ENCODE measurements around the gene STK24. TPM values are rescaled to one million over a fixed set of nuclear protein-coding genes. Genes with fewer than 3 reads are reported as not detected.

The STK24 gene
- total and polyA plus RNA-seq, 2 of the 8 experiments (the other 6 are each of a cell fraction or from before 2014, with no cell fraction given), result 62.8 to 143 TPM

DNA sequence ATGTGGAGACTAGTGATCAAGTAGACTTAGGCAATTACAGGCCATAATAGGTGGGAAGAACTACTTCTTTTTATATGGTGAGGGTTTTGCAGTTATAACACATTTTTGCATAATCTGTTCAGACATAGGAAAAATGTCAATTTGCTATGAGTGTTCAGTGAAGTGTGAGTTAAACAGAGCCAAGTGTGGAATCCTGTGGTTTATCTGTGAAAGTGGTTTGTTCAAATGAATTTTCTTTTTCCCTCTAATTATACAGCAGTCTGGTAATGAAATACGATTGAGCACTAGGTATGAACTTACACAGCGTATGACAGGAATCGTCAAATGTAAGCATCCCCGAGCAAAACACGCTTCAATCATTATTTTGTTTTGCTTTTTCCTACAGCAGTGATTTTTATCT, 178.3 kb downstream of the STK24 start:
- Histone ChIP-seq H2AFZ (ENCODE audit: low read length) (no peak overlapping the region), H3K4me1 (replicated peaks in 1 of 4; ENCODE audit: control insufficient read depth in 3 of 4, insufficient read depth in 4 of 4, low read length in 3 of 4) (peaks cover 0 to 4% (median 1%) of the 10 kb centered on the region in 4 experiments; a peak in 2 of 7 replicates), H2BK12ac (ENCODE audit: low read depth, low read length) (no peak overlapping the region), H2BK120ac (replicated peaks; ENCODE audit: low read depth, low read length) (no peak overlapping the region), H2BK20ac (ENCODE audit: low read length) (no peak overlapping the region), H3K4me2 (ENCODE audit: insufficient read depth in 1 of 2, low read depth in 2 of 2, low read length in 2 of 2) (no peak overlapping the region), H4K5ac (ENCODE audit: insufficient read length, low read depth, low read length) (no peak overlapping the region), H4K91ac (replicated peaks; ENCODE audit: insufficient read length, low read length) (no peak overlapping the region), H3K23me2 (ENCODE audit: low read depth, low read length) (no peaks in the 10 kb centered on the region), H3K27ac (ENCODE audit: low read depth, low read length) (no peak overlapping the region), H2AK5ac (ENCODE audit: low read depth, low read length) (no peak overlapping the region), H3K23ac (ENCODE audit: insufficient read length) (no peak overlapping the region), H2BK5ac (ENCODE audit: low read depth, low read length) (no peak overlapping the region), H3K36me3 (ENCODE audit: control insufficient read depth in 2 of 4, insufficient read depth in 4 of 4, low read length in 3 of 4) (peaks cover 3 to 12% (median 5%) of the 10 kb centered on the region in 4 experiments; a peak in 5 of 8 replicates), H4K20me1 (replicated peaks in 1 of 2; ENCODE audit: control insufficient read depth in 1 of 2, insufficient read depth in 2 of 2, low read length in 2 of 2) (no peaks in the 10 kb centered on the region), H3K14ac (ENCODE audit: insufficient read length) (no peak overlapping the region), H3K79me2 (ENCODE audit: control insufficient read depth in 1 of 2, insufficient read depth in 2 of 2, low read length in 2 of 2) (no peaks in the 10 kb centered on the region), H3K79me1 (ENCODE audit: low read depth, low read length) (peaks cover 2% of the 10 kb centered on the region; the same call in 1 of the 2 replicates), H3K27me3 (replicated peaks in 1 of 4; ENCODE audit: control insufficient read depth in 3 of 4, extremely low read depth in 1 of 4, insufficient read depth in 3 of 4, low read length in 3 of 4) (no peaks in the 10 kb centered on the region), H3K18ac (ENCODE audit: extremely low read depth, low read length) (no peak overlapping the region), H4K8ac (ENCODE audit: extremely low read depth, insufficient read depth, low read length) (no peak overlapping the region), H3K9me3 (ENCODE audit: insufficient read depth in 2 of 2, low read depth in 1 of 2, low read length in 1 of 2) (no peaks in the 10 kb centered on the region), H3K4me3 (ENCODE audit: extremely low read depth in 1 of 4, insufficient read depth in 2 of 4, low read depth in 3 of 4, low read length in 4 of 4) (no peak overlapping the region), H3K56ac (replicated peaks; ENCODE audit: insufficient read length, low read depth, low read length) (no peak overlapping the region), H3K4ac (replicated peaks; ENCODE audit: insufficient read length, low read depth, low read length) (no peak overlapping the region), H3K9ac (replicated peaks in 1 of 4; ENCODE audit: extremely low read depth in 1 of 4, low read depth in 3 of 4, low read length in 3 of 4) (no peak overlapping the region), H2BK15ac (ENCODE audit: low read length) (no peak overlapping the region)
- ChIA-PET CTCF (ENCODE audit: partially characterized antibody) (interaction anchor here (2.6 kb wide), 1 partner anchor 47 kb away, joined by 9 read pairs; no protein-coding TSS in a partner anchor), POLR2A (ENCODE audit: partially characterized antibody) (interaction anchor here (1.7 kb wide), 1 partner anchor 372 kb away, joined by 4 read pairs; no protein-coding TSS in a partner anchor)
- DNase-seq (ENCODE audit: low read depth in 1 of 2, low spot score in 2 of 2), result no peak
- FAIRE-seq, result no peak
- 89% methylated on average over 5 of the region's 5 CpGs; no CpG with 5 or more reads in 1 of the 2 experiments for WGBS, 2 experiments (ENCODE audit: extremely low coverage in 1 of 2, insufficient coverage in 1 of 2, insufficient read length in 1 of 2, insufficient replicate concordance in 2 of 2, low coverage in 1 of 2, low lambda C conversion rate in 2 of 2, missing lambda C conversion rate in 1 of 2)
- TF ChIP-seq FOSL1 (IDR thresholded peaks at IDR 0.05; ENCODE audit: insufficient read depth, low read depth, low read length), result no peak
- no peak for TF ChIP-seq HDAC6 (IDR thresholded peaks at IDR 0.05; ENCODE audit: low read depth, low read length)
- no peak for TF ChIP-seq RAD21 (IDR thresholded peaks at IDR 0.05 in 1 of 2, conservative IDR thresholded peaks at IDR 0.05 in 1 of 2; ENCODE audit: low read depth in 2 of 2, low read length in 2 of 2)
- TF ChIP-seq HDAC2 (IDR thresholded peaks at IDR 0.05; ENCODE audit: borderline replicate concordance in 1 of 2, low read depth in 2 of 2, low read length in 2 of 2), result no peak
- no peak for TF ChIP-seq CBX5 (IDR thresholded peaks at IDR 0.05; ENCODE audit: low read depth, low read length)
- TF ChIP-seq GABPA (IDR thresholded peaks at IDR 0.05; ENCODE audit: borderline replicate concordance, insufficient read depth, low read length), result no peak
- TF ChIP-seq NANOG (IDR thresholded peaks at IDR 0.05; ENCODE audit: insufficient read depth, low read depth, low read length, poor library complexity, severe bottlenecking), result no peak
- no peak for TF ChIP-seq RXRA (IDR thresholded peaks at IDR 0.05; ENCODE audit: insufficient read depth, low read depth, low read length)
- TF ChIP-seq JUND (IDR thresholded peaks at IDR 0.05; ENCODE audit: low read length), result no peak
- TF ChIP-seq RNF2 (IDR thresholded peaks at IDR 0.05; ENCODE audit: borderline replicate concordance, low read depth, low read length, missing control alignments, poor library complexity, severe bottlenecking), result no peak
- no peak for TF ChIP-seq POU5F1 (IDR thresholded peaks at IDR 0.05; ENCODE audit: low read depth, low read length)
- TF ChIP-seq KDM5A (IDR thresholded peaks at IDR 0.05; ENCODE audit: low read length), result no peak
